Neuronal stem cell (in vitro differentiated cells): ENCODE measurements around the gene CYB5R3.

ENCODE experiments used
- DNase-seq: peaks from one replicate; pipeline ENCODE4 v3.0.0-alpha.2; 2013; ENCODE audit warnings: low spot score
- H2AFZ ChIP-seq: one replicate; pipeline ENCODE4 v1.6.1; 2013; ENCODE audit warnings: mild to moderate bottlenecking, low read length, inconsistent platforms
- H2AK5ac ChIP-seq: 2 replicates; pipeline ENCODE4 v1.6.1; 2013; ENCODE audit warnings: low read depth, mild to moderate bottlenecking, inconsistent platforms, low read length, moderate library complexity, mixed read lengths
- H2BK120ac ChIP-seq: 2 replicates; pipeline ENCODE4 v1.6.1; 2013; ENCODE audit warnings: low read depth, mild to moderate bottlenecking, inconsistent platforms, low read length, moderate library complexity, mixed read lengths
- H2BK12ac ChIP-seq: one replicate; pipeline ENCODE4 v1.6.1; 2013; ENCODE audit warnings: low read length, inconsistent platforms
- H2BK15ac ChIP-seq: 2 replicates; pipeline ENCODE4 v1.6.1; 2013; ENCODE audit warnings: mild to moderate bottlenecking, low read length, inconsistent platforms, mixed read lengths
- H2BK5ac ChIP-seq: one replicate; pipeline ENCODE4 v1.6.1; 2013; ENCODE audit warnings: inconsistent platforms, mild to moderate bottlenecking, low read length, moderate library complexity
- H3K14ac ChIP-seq: one replicate; pipeline ENCODE4 v1.6.1; 2013; ENCODE audit warnings: low read length, inconsistent platforms
- H3K18ac ChIP-seq: 2 replicates; pipeline ENCODE4 v1.6.1; 2013; ENCODE audit warnings: low read length, inconsistent platforms
- H3K23ac ChIP-seq: 2 replicates; pipeline ENCODE4 v1.6.1; 2013; ENCODE audit warnings: low read depth, mild to moderate bottlenecking, mixed read lengths, low read length, inconsistent platforms; ENCODE audit not compliant: poor library complexity
- H3K27ac ChIP-seq: replicated peaks from 3 replicates; pipeline ENCODE4 v1.5.1; 2013; ENCODE audit warnings: low read length, inconsistent platforms
- H3K27me3 ChIP-seq, 3 experiments: 2 replicates each; pipeline ENCODE4 v1.6.1; 2013; ENCODE audit warnings: low read length in 3 of 3, mild to moderate bottlenecking in 2 of 3, inconsistent platforms in 1 of 3, low read depth in 1 of 3, mixed read lengths in 1 of 3, moderate library complexity in 1 of 3; ENCODE audit not compliant: control insufficient read depth in 3 of 3, insufficient read depth in 3 of 3
- H3K36me3 ChIP-seq, 2 donors: replicated peaks in 1 of 2; 2 replicates each; pipeline ENCODE4 v1.6.1; 2013; ENCODE audit warnings: low read length in 2 of 2; ENCODE audit not compliant: control insufficient read depth in 2 of 2, insufficient read depth in 2 of 2
- H3K4ac ChIP-seq: 2 replicates; pipeline ENCODE4 v1.6.1; 2013; ENCODE audit warnings: inconsistent platforms, mild to moderate bottlenecking, low read length, moderate library complexity
- H3K4me1 ChIP-seq, 2 donors: 1 replicate in 1 of 2; 2 replicates in 1 of 2; pipeline ENCODE4 v1.6.1; 2013; ENCODE audit warnings: low read length in 2 of 2, low read depth in 1 of 2; ENCODE audit not compliant: control insufficient read depth in 2 of 2, insufficient read depth in 1 of 2
- H3K4me2 ChIP-seq: one replicate; pipeline ENCODE4 v1.6.1; 2013; ENCODE audit warnings: mild to moderate bottlenecking, low read length, inconsistent platforms; ENCODE audit not compliant: insufficient read depth, poor library complexity, severe bottlenecking
- H3K4me3 ChIP-seq, 2 donors: 2 replicates each; pipeline ENCODE4 v1.5.1; 2013; ENCODE audit warnings: low read length in 2 of 2, mild to moderate bottlenecking in 2 of 2, inconsistent platforms in 1 of 2, moderate library complexity in 1 of 2
- H3K79me1 ChIP-seq: one replicate; pipeline ENCODE4 v1.6.1; 2013; ENCODE audit warnings: low read depth, mild to moderate bottlenecking, inconsistent platforms, low read length, moderate library complexity
- H3K9ac ChIP-seq: one replicate; pipeline ENCODE4 v1.6.1; 2013; ENCODE audit warnings: mild to moderate bottlenecking, low read depth, low read length, inconsistent platforms; ENCODE audit not compliant: poor library complexity
- H3K9me3 ChIP-seq, 2 donors: replicated peaks in 1 of 2; 2 replicates each; pipeline versions ENCODE3 to v1.6.1; 2013; ENCODE audit warnings: low read length in 2 of 2, mild to moderate bottlenecking in 2 of 2, inconsistent platforms in 1 of 2, low read depth in 1 of 2, mixed read lengths in 1 of 2, moderate library complexity in 1 of 2; ENCODE audit not compliant: control insufficient read depth in 2 of 2, insufficient read depth in 1 of 2
- H4K8ac ChIP-seq: one replicate; pipeline ENCODE4 v1.6.1; 2013; ENCODE audit warnings: low read depth, mild to moderate bottlenecking, inconsistent platforms, low read length, moderate library complexity
- H4K91ac ChIP-seq: one replicate; pipeline ENCODE4 v1.6.1; 2013; ENCODE audit warnings: low read length, low read depth, mild to moderate bottlenecking, inconsistent platforms; ENCODE audit not compliant: poor library complexity
- WGBS, 2 donors: extraction: QIAGEN DNeasy Blood & Tissue Kit; methylation state at CpG; one replicate each; pipeline ENCODE4 v1.1.7; 2013; ENCODE audit warnings: missing lambda C conversion rate in 2 of 2, mixed read lengths in 1 of 2; ENCODE audit not compliant: insufficient read length in 2 of 2, insufficient replicate concordance in 1 of 2; ENCODE audit errors: extremely low coverage in 2 of 2; 5-methylcytosine and 5-hydroxymethylcytosine counted together

The CYB5R3 gene

GRCh38 chr22:42614312-42615091 lies 34.7 kb downstream of the CYB5R3 start, which contains the start of gene POLDIP3:
POLDIP3 (minus strand) TSS chr22:42614883; CDS start chr22:42614857, 26 bp downstream.
- Histone ChIP-seq H3K23ac (peak within 1 kb of the TSS; percentile 100), H2BK5ac (peak within 1 kb of the TSS; percentile 97), H3K18ac (peak within 1 kb of the TSS; percentile 99), H4K91ac (peak within 1 kb of the TSS; percentile 48), H2BK120ac (no peak within 1 kb of the TSS), H3K27ac (peak within 1 kb of the TSS; percentile 98), H2BK12ac (no peak within 1 kb of the TSS), H3K4me2 (peak within 1 kb of the TSS; percentile 95), H3K14ac (peak within 1 kb of the TSS; percentile 78), H3K9me3 (peaks cover 0 to 2% of the 10 kb centered on the region in 2 donors), H3K4me1 (peaks cover 12% of the 10 kb centered on the region in 2 donors), H3K4ac (no peak within 1 kb of the TSS), H3K4me3 (peak within 1 kb of the TSS; percentile 71 to 97), H2BK15ac (peak within 1 kb of the TSS; percentile 88), H2AK5ac (peak within 1 kb of the TSS; percentile 40), H4K8ac (no peak within 1 kb of the TSS), H3K27me3 (no peaks in the 10 kb centered on the region), H2AFZ (peak within 1 kb of the TSS; percentile 92), H3K79me1 (peaks cover 14% of the 10 kb centered on the region), H3K36me3 (peaks cover 10 to 45% of the 10 kb centered on the region in 2 donors), H3K9ac (peak within 1 kb of the TSS; percentile 97)
- no CpG with 5 or more reads among the region's 85 CpGs for WGBS, 2 donors
- DNase-seq: peak; percentile 98

- WGBS, 2 donors: no CpG with 5 or more reads among the region's 10 CpGs
- Histone ChIP-seq H3K79me1 (peaks cover 14% of the 10 kb centered on the region), H3K27me3 (no peaks in the 10 kb centered on the region), H2AK5ac (peak overlapping the region; percentile 40), H3K14ac (peak overlapping the region; percentile 78), H3K4me2 (peak overlapping the region; percentile 95), H3K4me1 (peaks cover 17 to 19% of the 10 kb centered on the region in 2 donors), H2BK12ac (no peak overlapping the region), H4K8ac (no peak overlapping the region), H3K4me3 (peak overlapping the region; percentile 71 to 97), H2BK120ac (no peak overlapping the region), H3K4ac (no peak overlapping the region), H2AFZ (peak overlapping the region; percentile 92), H3K9ac (peak overlapping the region; percentile 89), H2BK5ac (peak overlapping the region; percentile 97), H3K9me3 (peaks cover 0 to 2% of the 10 kb centered on the region in 2 donors), H2BK15ac (peak overlapping the region; percentile 88), H3K36me3 (peaks cover 6 to 41% of the 10 kb centered on the region in 2 donors), H4K91ac (peak overlapping the region; percentile 48), H3K23ac (no peak overlapping the region), H3K27ac (peak overlapping the region; percentile 98), H3K18ac (peak overlapping the region; percentile 99)
- DNase-seq: no peak
Measured at GRCh38 chr22:42613872-42614301, 35.3 kb downstream of the CYB5R3 start.

DNA sequence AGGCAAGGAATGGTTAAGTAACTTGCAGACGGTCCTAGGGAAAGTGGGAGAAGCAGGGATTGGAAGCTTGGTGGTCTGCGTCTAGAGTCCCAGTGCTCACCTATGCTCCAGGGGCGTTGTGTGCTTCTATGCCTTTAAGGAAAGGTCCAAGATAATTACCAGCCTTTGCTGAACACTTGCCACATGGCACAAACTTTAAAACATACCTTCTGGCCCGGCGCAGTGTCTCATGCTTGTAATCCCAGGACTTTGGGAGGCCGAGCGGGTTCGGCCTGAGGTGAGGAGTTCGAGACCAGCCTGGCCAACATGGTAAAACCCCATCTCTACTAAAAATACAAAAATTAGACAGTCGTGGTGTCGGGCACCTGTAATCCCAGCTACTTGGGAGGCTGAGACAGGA lies 36.9 kb downstream of the CYB5R3 start:
- H2AK5ac ChIP-seq: no peak overlapping the region
- no peak overlapping the region for H3K4ac ChIP-seq
- no peak overlapping the region for H2BK120ac ChIP-seq
- H3K9me3 ChIP-seq: peaks cover 0 to 2% of the 10 kb centered on the region in 2 donors
- no peak overlapping the region for H3K4me2 ChIP-seq
- H3K14ac ChIP-seq: no peak overlapping the region
- H2BK5ac ChIP-seq: no peak overlapping the region
- no peak overlapping the region for H3K27ac ChIP-seq
- peaks cover 16 to 23% of the 10 kb centered on the region in 2 donors for H3K4me1 ChIP-seq
- peaks cover 6 to 38% of the 10 kb centered on the region in 2 donors for H3K36me3 ChIP-seq
- no peak for DNase-seq
- H4K8ac ChIP-seq: no peak overlapping the region
- WGBS, 2 donors: no CpG with 5 or more reads among the region's 11 CpGs
- H4K91ac ChIP-seq: no peak overlapping the region
- no peak overlapping the region for H3K4me3 ChIP-seq
- no peak overlapping the region for H2BK15ac ChIP-seq
- H3K23ac ChIP-seq: no peak overlapping the region
- no peak overlapping the region for H2AFZ ChIP-seq
- no peak overlapping the region for H2BK12ac ChIP-seq
- H3K18ac ChIP-seq: no peak overlapping the region
- H3K9ac ChIP-seq: no peak overlapping the region
- H3K79me1 ChIP-seq: peaks cover 14% of the 10 kb centered on the region
- no peaks in the 10 kb centered on the region for H3K27me3 ChIP-seq

DNA sequence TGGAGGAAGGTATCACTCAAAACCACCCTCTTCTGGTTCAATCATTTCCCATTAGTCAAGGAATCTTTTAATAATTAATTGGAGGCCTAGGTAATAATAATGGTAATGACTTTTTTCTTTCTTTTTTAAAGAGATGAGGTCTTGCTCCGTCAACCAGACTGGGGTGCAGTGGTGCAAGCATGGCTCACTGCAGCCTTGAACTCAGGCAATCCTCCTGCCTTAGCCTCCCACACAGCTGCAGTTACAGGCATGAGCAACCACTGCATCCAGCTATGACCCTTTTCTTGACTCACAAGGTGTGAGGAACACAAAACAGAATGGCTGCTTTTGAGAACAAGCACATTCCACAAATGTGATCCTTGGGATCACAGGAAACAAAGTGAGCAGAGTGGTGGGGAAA lies 38.1 kb downstream of the CYB5R3 start:
- H2BK12ac ChIP-seq: no peak overlapping the region
- no peak overlapping the region for H3K4ac ChIP-seq
- no peak overlapping the region for H3K18ac ChIP-seq
- peaks cover 14 to 23% of the 10 kb centered on the region in 2 donors for H3K4me1 ChIP-seq
- no peak overlapping the region for H2AK5ac ChIP-seq
- peaks cover 9 to 51% of the 10 kb centered on the region in 2 donors for H3K36me3 ChIP-seq
- no peak overlapping the region for H3K4me2 ChIP-seq
- no peak overlapping the region for H3K4me3 ChIP-seq
- H2BK5ac ChIP-seq: no peak overlapping the region
- no peak overlapping the region for H4K91ac ChIP-seq
- H3K27me3 ChIP-seq: no peaks in the 10 kb centered on the region
- H2BK15ac ChIP-seq: no peak overlapping the region
- no peak for DNase-seq
- H3K9ac ChIP-seq: no peak overlapping the region
- peaks cover 3 to 6% of the 10 kb centered on the region in 2 donors for H3K9me3 ChIP-seq
- no peak overlapping the region for H2AFZ ChIP-seq
- H4K8ac ChIP-seq: no peak overlapping the region
- H3K14ac ChIP-seq: no peak overlapping the region
- no CpG with 5 or more reads among the region's 1 CpG for WGBS, 2 donors
- no peak overlapping the region for H3K27ac ChIP-seq
- H3K23ac ChIP-seq: no peak overlapping the region
- H2BK120ac ChIP-seq: no peak overlapping the region
- H3K79me1 ChIP-seq: peaks cover 17% of the 10 kb centered on the region
